NCI-H526 treated with DMSO at 0.1 percent for 48 hours (cell line): ENCODE data around the gene ERC1.
A peak's percentile ranks its signal among the peaks of the same experiment; 100 is the strongest.

Source experiments
- DNase-seq: peaks from one replicate; lab custom pipeline; 2025; lab: John Stamatoyannopoulos, UW

ERC1 gene

GRCh38 chr12:1534748-1535147 is 543.7 kb downstream of the ERC1 start:
- no peak for DNase-seq

- peak; percentile 87 for DNase-seq
These were observed 545.8 kb downstream of the ERC1 start for GRCh38 chr12:1536817-1537216.

- peak; percentile 62 for DNase-seq
These were observed 548.1 kb downstream of the ERC1 start for GRCh38 chr12:1539135-1539534.

DNA sequence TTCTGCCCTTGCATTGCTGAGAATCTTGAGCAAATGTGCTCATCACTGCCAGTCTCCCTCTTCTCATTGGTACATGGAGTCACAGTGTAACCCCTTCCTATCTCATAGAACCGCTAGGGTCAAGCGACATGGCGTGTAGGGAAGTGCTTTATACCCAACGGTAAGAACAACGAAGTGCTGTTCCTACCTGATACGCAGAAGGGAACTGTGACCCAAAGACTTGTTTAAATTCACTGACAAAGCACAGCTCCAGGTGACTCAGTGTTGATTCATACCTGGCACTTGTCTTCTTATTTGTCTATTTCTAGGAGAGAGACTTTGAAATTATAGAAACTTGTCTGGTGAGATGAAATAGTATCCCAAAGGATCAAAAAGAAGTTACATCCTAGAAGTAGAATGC is 549.7 kb downstream of the ERC1 start:
- DNase-seq = no peak

DNA sequence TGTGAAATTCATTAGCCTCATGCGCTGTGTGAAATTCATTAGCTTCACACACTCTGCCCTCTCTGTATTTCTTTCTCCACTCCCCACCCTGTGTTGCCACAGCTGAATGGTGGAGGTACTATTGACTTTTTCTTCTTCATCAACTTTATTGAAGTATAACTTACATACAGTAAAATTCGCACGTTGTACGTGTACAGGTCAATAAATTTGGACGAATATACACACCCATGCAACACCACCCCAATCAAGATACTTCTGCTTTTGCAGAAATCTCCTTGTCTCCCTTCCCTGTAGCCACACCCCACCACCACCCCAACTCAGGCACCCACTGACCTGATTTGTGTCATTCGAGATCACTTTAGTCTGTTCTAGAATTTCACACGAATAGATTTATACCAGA is 551.6 kb downstream of the ERC1 start:
- no peak for DNase-seq

DNA sequence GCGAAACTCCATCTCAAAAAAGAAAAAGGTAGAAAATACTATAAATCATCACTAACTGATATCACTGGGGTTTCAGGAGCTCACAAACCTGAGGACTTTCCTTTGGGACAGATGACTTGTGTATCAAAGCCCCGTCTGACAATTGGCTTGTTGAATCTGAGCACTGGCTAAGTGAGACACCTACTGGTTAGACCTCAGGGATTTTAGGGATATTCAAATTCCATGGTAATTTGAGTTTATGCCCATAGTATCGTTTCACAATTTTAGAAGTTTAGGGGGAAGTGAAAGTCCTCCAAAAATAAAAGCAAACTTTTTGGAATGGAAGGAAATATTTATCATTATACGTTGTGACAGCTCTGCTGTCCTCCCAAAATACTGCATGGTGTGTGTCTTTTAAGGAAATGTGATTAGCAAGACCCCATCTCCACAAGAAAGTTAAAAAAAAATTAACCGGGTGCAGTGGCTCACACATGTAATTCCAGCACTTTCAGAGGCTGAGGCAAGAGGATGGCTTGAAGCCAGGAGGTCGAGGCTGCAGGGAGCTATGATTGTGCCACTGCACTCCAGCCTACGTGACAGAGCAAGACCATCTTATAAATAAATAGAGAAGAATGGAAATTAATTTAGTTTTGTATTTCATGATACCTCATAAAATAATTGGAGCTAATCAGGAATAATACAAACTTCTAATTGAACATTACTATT is 554.1 kb downstream of the ERC1 start:
- DNase-seq = peak; percentile 12
